ENCODE measurements around the gene PPP5C.

The PPP5C gene

GRCh38 chr19:46340051-46340659 is 6.7 kb upstream of the PPP5C start:
- Histone ChIP-seq H3K79me2 (ENCODE audit: insufficient read depth, low read length) (no peaks in the 10 kb centered on the region), H3K9me2 (replicated peaks; ENCODE audit: low read depth, low read length) (no peaks in the 10 kb centered on the region), H3K36me3 (ENCODE audit: insufficient read depth, low read length) (no peaks in the 10 kb centered on the region), H3K4me2 (ENCODE audit: low read depth, low read length, poor library complexity, severe bottlenecking) (no peak overlapping the region), H3K4me1 (ENCODE audit: insufficient read depth, low read length, poor library complexity, severe bottlenecking) (no peaks in the 10 kb centered on the region), H3K4me3 (ENCODE audit: low read length, poor library complexity, severe bottlenecking) (no peak overlapping the region), H4K20me1 (ENCODE audit: insufficient read depth, low read length, poor library complexity, severe bottlenecking) (no peaks in the 10 kb centered on the region), H3K27me3 (ENCODE audit: insufficient read depth, low read length, poor library complexity, severe bottlenecking) (no peaks in the 10 kb centered on the region), H3F3A (ENCODE audit: low read depth) (no peaks in the 10 kb centered on the region), H2AFZ (ENCODE audit: low read length) (no peak overlapping the region), H3K9ac (ENCODE audit: low read depth, low read length, poor library complexity, severe bottlenecking) (no peak overlapping the region), H3K9me3 (ENCODE audit: insufficient read depth, low read depth, low read length) (no peaks in the 10 kb centered on the region)
- TF ChIP-seq EZH2phosphoT487 (IDR thresholded peaks at IDR 0.05; ENCODE audit: borderline replicate concordance), result no peak
- no peak for TF ChIP-seq CTCF (conservative IDR thresholded peaks at IDR 0.05; ENCODE audit: low read length)

GRCh38 chr19:46341937-46342336 is 5.0 kb upstream of the PPP5C start:
- no peaks in the 10 kb centered on the region for H3F3A ChIP-seq (ENCODE audit: low read depth)
- H4K20me1 ChIP-seq (ENCODE audit: insufficient read depth, low read length, poor library complexity, severe bottlenecking), result no peaks in the 10 kb centered on the region
- H3K36me3 ChIP-seq (ENCODE audit: insufficient read depth, low read length), result peaks cover under 1% of the 10 kb centered on the region; the same call in 1 of the 2 replicates
- H3K4me1 ChIP-seq (ENCODE audit: insufficient read depth, low read length, poor library complexity, severe bottlenecking), result peaks cover 5% of the 10 kb centered on the region
- no peaks in the 10 kb centered on the region for H3K27me3 ChIP-seq (ENCODE audit: insufficient read depth, low read length, poor library complexity, severe bottlenecking)
- H3K4me3 ChIP-seq (ENCODE audit: low read length, poor library complexity, severe bottlenecking), result no peak overlapping the region
- no peaks in the 10 kb centered on the region for H3K9me2 ChIP-seq (replicated peaks; ENCODE audit: low read depth, low read length)
- H2AFZ ChIP-seq (ENCODE audit: low read length), result no peak overlapping the region
- H3K9me3 ChIP-seq (ENCODE audit: insufficient read depth, low read depth, low read length), result no peaks in the 10 kb centered on the region
- H3K4me2 ChIP-seq (ENCODE audit: low read depth, low read length, poor library complexity, severe bottlenecking), result no peak overlapping the region
- peaks cover under 1% of the 10 kb centered on the region; the same call in 1 of the 2 replicates for H3K79me2 ChIP-seq (ENCODE audit: insufficient read depth, low read length)
- TF ChIP-seq CTCF (conservative IDR thresholded peaks at IDR 0.05; ENCODE audit: low read length) (no peak), EZH2phosphoT487 (IDR thresholded peaks at IDR 0.05; ENCODE audit: borderline replicate concordance) (no peak)
- no peak overlapping the region for H3K9ac ChIP-seq (ENCODE audit: low read depth, low read length, poor library complexity, severe bottlenecking)

GRCh38 chr19:46344363-46344762 is 2.5 kb upstream of the PPP5C start:
- Histone ChIP-seq H3K9ac (ENCODE audit: low read depth, low read length, poor library complexity, severe bottlenecking) (no peak overlapping the region), H3K4me2 (ENCODE audit: low read depth, low read length, poor library complexity, severe bottlenecking) (no peak overlapping the region), H3F3A (ENCODE audit: low read depth) (no peaks in the 10 kb centered on the region), H3K9me2 (replicated peaks; ENCODE audit: low read depth, low read length) (no peaks in the 10 kb centered on the region), H3K79me2 (ENCODE audit: insufficient read depth, low read length) (peaks cover 24% of the 10 kb centered on the region), H3K27me3 (ENCODE audit: insufficient read depth, low read length, poor library complexity, severe bottlenecking) (no peaks in the 10 kb centered on the region), H2AFZ (ENCODE audit: low read length) (no peak overlapping the region), H4K20me1 (ENCODE audit: insufficient read depth, low read length, poor library complexity, severe bottlenecking) (peaks cover 16% of the 10 kb centered on the region), H3K9me3 (ENCODE audit: insufficient read depth, low read depth, low read length) (no peaks in the 10 kb centered on the region), H3K4me1 (ENCODE audit: insufficient read depth, low read length, poor library complexity, severe bottlenecking) (peaks cover 24% of the 10 kb centered on the region), H3K36me3 (ENCODE audit: insufficient read depth, low read length) (peaks cover 2% of the 10 kb centered on the region; the same call in 1 of the 2 replicates), H3K4me3 (ENCODE audit: low read length, poor library complexity, severe bottlenecking) (no peak overlapping the region)
- TF ChIP-seq EZH2phosphoT487 (IDR thresholded peaks at IDR 0.05; ENCODE audit: borderline replicate concordance), result no peak
- TF ChIP-seq CTCF (conservative IDR thresholded peaks at IDR 0.05; ENCODE audit: low read length), result no peak
